Measurements from ENCODE around the gene CYTH4. TPM values are rescaled to one million over a fixed set of nuclear protein-coding genes. Genes with fewer than 3 reads are reported as not detected.
A peak's percentile ranks its signal among the peaks of the same experiment; 100 is the strongest.

The CYTH4 gene
- total RNA-seq, 2 donors from 2014 or later, result 3.0 to 7.4 TPM

- TF ChIP-seq, protein P1, sequence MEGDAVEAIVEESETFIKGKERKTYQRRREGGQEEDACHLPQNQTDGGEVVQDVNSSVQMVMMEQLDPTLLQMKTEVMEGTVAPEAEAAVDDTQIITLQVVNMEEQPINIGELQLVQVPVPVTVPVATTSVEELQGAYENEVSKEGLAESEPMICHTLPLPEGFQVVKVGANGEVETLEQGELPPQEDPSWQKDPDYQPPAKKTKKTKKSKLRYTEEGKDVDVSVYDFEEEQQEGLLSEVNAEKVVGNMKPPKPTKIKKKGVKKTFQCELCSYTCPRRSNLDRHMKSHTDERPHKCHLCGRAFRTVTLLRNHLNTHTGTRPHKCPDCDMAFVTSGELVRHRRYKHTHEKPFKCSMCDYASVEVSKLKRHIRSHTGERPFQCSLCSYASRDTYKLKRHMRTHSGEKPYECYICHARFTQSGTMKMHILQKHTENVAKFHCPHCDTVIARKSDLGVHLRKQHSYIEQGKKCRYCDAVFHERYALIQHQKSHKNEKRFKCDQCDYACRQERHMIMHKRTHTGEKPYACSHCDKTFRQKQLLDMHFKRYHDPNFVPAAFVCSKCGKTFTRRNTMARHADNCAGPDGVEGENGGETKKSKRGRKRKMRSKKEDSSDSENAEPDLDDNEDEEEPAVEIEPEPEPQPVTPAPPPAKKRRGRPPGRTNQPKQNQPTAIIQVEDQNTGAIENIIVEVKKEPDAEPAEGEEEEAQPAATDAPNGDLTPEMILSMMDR (IDR thresholded peaks at IDR 0.05), result no peak
- Histone ChIP-seq H3K9ac (ENCODE audit: low read depth in 2 of 2, low read length in 2 of 2) (peak overlapping the region in 1 of 2 donors; percentile 8), H3K4me3 (peak overlapping the region; percentile 10), H3K27me3 (no peaks in the 10 kb centered on the region), H3K27ac (peak overlapping the region; percentile 53), H3K9me3 (no peaks in the 10 kb centered on the region), H3K4me1 (no peaks in the 10 kb centered on the region), H3K36me3 (no peaks in the 10 kb centered on the region)
- DNase-seq, result no peak
- intact Hi-C loops (cut with DNase I), result no loop called here
These were observed 40.8 kb upstream of the CYTH4 start for GRCh38 chr22:37241351-37242142.

DNA sequence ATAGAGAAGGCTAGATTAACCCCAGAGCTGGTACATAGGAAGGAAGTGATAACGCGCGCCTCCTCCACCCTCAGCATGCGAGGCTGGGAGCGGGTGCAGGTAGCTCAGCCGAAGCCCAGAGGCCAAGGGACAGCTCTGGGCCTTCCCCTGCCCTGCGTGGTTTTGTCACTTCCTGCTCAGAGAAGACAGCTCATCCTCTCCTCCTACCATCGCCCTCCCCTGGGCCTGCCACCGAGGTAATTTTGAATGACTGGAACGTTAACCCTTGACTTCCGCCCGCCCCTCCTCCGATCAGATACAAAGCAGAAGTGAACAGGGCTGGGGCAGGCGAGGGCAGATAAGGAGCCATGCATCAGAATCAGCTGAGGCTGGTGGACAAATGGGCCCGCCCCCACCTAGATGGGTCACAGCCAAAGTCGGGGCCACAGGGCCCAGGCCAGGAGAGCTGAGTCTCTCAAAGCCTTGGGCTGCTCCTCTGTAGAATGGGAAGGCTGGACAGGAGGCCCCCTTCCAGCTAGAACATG, 39.9 kb upstream of the CYTH4 start:
- no peaks in the 10 kb centered on the region for H3K9me3 ChIP-seq
- no peaks in the 10 kb centered on the region for H3K36me3 ChIP-seq
- TF ChIP-seq, protein P1 (IDR thresholded peaks at IDR 0.05), result no peak
- intact Hi-C loops (cut with DNase I), result no loop called here
- no peaks in the 10 kb centered on the region for H3K4me1 ChIP-seq
- H3K27me3 ChIP-seq, result no peaks in the 10 kb centered on the region
- DNase-seq, result peak; percentile 68
- H3K9ac ChIP-seq (ENCODE audit: low read depth in 2 of 2, low read length in 2 of 2), result peak overlapping the region; percentile 8 to 35
- peak overlapping the region; percentile 70 for H3K27ac ChIP-seq
- H3K4me3 ChIP-seq, result peak overlapping the region; percentile 57

DNA sequence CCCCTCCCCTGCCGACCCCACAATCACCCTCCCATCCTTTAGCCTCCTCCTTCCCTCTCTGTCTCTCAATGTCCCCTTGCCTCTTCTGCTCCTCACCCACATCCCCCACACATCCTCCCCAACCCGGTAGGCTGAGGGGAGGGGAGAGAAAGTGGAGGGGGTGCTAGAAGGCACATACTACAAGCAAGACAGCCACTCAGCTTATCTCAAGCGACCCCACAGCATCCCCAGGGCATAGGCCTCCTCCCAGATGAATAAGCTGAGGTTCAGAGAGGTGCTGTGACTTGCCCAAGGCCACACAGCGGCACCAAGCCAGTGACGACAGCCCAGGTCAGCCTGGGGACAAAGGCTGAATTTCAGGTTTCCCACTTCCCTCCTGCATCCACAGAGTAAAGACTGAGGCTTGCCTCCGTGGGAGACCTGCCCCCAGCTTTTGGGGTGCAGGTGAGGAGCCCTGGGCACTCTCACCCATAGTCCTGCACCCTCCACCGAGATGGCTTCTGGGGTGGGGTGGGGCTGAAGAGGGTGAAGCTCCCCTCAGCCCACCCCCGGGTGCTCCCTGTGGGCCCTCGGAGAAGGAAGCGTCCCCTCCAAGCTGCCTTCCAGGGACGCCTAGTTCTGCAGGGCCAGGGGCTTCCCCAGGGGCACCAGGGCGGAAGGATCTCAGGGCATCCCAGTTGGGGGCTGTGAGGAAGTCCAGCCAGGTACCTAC, 38.8 kb upstream of the CYTH4 start:
- Histone ChIP-seq H3K9me3 (no peaks in the 10 kb centered on the region), H3K27ac (peak overlapping the region; percentile 70), H3K9ac (ENCODE audit: low read depth in 2 of 2, low read length in 2 of 2) (peak overlapping the region; percentile 77 to 81), H3K4me1 (no peaks in the 10 kb centered on the region), H3K27me3 (no peaks in the 10 kb centered on the region), H3K4me3 (peak overlapping the region; percentile 57), H3K36me3 (no peaks in the 10 kb centered on the region)
- TF ChIP-seq, protein P1 (IDR thresholded peaks at IDR 0.05), result no peak
- intact Hi-C loops (cut with DNase I), result no loop called here
- no peak for DNase-seq

DNA sequence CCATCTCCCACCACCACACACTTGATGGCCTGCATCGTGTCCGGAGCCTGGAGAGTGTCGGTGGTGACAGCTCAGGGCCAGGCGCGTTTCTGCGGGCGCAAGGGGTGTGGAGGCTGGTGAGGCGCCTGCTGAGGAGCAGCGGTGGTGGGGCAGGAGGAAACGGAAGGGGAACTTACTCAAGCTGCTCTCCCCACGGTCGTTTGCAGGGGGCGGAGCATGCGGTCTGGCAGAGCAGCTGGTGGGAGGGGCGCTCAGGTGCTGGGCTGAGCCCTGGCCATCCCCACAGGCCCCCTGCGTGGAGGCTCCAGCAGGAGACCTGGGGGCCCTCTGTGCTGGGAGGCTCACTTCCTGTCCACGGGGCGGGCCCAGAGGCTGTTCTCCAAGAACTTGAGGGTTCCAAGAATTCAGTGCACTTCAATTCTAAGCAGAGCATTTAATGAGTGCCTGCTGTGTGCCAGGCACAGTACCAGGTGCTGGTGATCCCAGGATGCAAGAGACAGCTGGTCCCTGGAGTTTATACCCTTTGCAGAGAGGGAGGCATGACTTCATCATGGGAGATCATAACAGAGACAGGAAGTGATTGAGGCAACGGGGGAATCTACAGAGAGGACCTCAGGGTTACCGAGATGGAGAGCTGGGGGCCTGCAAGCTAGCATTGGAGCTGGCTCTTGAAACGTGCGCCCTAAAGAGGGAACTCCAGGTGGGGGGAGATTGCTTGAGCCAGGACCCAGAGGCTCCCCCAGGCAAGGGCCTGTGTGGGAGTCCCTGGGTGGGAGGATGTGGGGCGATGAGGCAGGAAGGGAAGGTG, 38.0 kb upstream of the CYTH4 start, which contains the start of gene RAC2:
Gene RAC2 (minus strand): TSS at position 156 of the 808 bp plus-strand sequence. CDS start 121 bp downstream, at position 35.
- Histone ChIP-seq H3K9ac (ENCODE audit: low read depth in 2 of 2, low read length in 2 of 2) (peak within 1 kb of the TSS; percentile 77 to 81), H3K27ac (peak within 1 kb of the TSS; percentile 70), H3K27me3 (no peaks in the 10 kb centered on the region), H3K9me3 (no peaks in the 10 kb centered on the region), H3K4me1 (no peaks in the 10 kb centered on the region), H3K4me3 (peak within 1 kb of the TSS; percentile 57), H3K36me3 (no peaks in the 10 kb centered on the region)
- intact Hi-C loops (cut with DNase I), result no loop called here
- peak; percentile 88 for DNase-seq
- TF ChIP-seq, protein P1 (IDR thresholded peaks at IDR 0.05), result no peak
